ENCODE measurements around the gene DTNB. TPM values are rescaled to one million over a fixed set of nuclear protein-coding genes. Genes with fewer than 3 reads are reported as not detected.
A peak's percentile ranks its signal among the peaks of the same experiment; 100 is the strongest.

Gene DTNB
- total and polyA plus RNA-seq, 2 experiments from 2014 or later = 10.3 to 13.9 TPM

DNA sequence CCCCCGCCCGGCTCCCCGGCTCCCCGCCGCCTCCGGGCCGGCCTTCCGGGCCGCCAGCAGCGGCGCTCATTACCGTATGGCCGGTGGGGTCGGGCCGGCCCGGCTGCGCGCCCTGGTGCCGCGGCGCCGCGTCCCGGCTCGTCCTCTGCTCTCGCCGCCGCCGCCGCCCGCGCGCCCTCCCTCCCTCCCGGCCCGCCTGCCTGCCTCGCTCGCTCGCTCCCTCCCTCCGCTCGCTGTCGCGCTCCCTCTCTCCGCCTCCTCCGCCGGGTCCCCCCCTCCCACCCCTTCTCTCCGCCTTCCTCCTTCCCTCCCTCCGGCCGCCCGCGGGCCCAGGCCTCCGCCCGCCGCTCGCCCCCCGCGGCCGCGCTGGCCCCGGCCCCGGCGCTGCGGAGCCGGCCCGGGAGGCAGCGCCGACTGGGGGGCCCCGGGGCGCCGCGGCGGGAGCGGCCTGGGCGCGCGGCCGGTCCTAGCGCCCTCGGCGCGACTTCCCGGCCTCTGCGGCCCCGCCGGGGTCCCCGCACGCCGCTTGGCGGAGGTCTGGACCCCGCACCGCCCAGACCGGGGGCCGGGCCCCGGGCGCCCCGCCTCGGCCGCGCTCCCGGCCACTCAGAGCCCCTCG is 331.5 kb downstream of the DTNB start, which contains the start of gene DNMT3A:
DNMT3A (minus strand) TSS at position 173 of the 619 bp plus-strand sequence. CDS start 27,941 bp downstream, outside the sequence.
- peak; percentile 85 for DNase-seq (ENCODE audit: low spot score)
- 0% methylated on average over 14 of the region's 100 CpGs for WGBS (ENCODE audit: low lambda C conversion rate, missing lambda C conversion rate)

DNA sequence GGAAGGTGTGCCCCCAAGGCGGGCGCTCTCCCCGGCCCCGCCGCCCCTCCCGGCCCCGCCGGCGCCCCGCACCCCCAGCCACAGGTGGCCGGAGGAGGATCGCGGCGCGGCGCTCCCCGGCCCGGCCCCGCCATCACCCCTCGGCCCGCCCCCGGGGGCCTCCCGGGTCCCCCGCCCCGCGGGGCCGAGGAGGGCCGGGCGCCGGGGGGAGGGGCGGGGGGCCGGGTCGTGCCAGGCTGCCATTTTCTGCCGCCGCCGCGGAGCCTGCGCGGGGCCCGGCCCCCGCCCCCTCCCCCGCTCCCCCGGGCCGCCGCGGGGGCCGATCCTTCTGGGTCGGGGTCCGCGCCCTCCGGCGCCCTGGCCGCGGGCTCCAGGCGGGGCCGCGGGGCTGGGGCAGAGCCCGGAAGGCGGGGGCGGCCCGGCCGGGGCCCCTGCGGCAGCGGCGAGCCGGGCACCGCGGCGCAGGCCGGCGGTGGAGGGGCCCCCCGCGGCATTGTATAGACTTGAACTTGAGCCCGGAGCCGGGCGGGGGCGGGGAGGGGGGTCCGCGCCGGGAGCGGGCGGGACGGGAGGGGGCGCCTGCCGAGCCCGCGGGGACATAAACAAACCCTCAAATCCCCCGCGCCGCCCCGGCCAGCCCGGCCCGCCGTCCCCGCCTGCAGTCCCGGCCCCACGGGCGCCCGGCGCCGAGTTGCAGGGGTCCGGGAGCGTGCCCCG is 332.2 kb downstream of the DTNB start:
- peak; percentile 67 for DNase-seq (ENCODE audit: low spot score)
- H3K4me3 ChIP-seq = peak overlapping the region; percentile 64
- no peaks in the 10 kb centered on the region for H3K27me3 ChIP-seq
- WGBS (ENCODE audit: low lambda C conversion rate, missing lambda C conversion rate) = 0% methylated on average over 5 of the region's 104 CpGs
- TF ChIP-seq EZH2 (IDR thresholded peaks at IDR 0.05; ENCODE audit: borderline replicate concordance) = no peak
- no peak overlapping the region for H2AFZ ChIP-seq
- H3K9me3 ChIP-seq (ENCODE audit: low read depth) = no peaks in the 10 kb centered on the region
- no peaks in the 10 kb centered on the region for H3K36me3 ChIP-seq (replicated peaks; ENCODE audit: insufficient read depth, low read depth)
- peak overlapping the region; percentile 80 for H3K27ac ChIP-seq
- no peaks in the 10 kb centered on the region for H3K9me2 ChIP-seq (replicated peaks; ENCODE audit: insufficient read depth)
- peaks cover 23% of the 10 kb centered on the region for H3K4me1 ChIP-seq (ENCODE audit: insufficient read depth)
- peaks cover 41% of the 10 kb centered on the region for H4K20me1 ChIP-seq (ENCODE audit: insufficient read depth, poor library complexity, severe bottlenecking)
- peaks cover 63% of the 10 kb centered on the region for H3K79me2 ChIP-seq
- H3K4me2 ChIP-seq = peak overlapping the region; percentile 96

More for the DNA sequence above, 331.5 kb downstream of the DTNB start, which contains the start of gene DNMT3A:
- Histone ChIP-seq H3K27ac (peak within 1 kb of the TSS; percentile 83), H2AFZ (peak within 1 kb of the TSS; percentile 63), H4K20me1 (ENCODE audit: insufficient read depth, poor library complexity, severe bottlenecking) (peaks cover 34% of the 10 kb centered on the region), H3K36me3 (replicated peaks; ENCODE audit: insufficient read depth, low read depth) (no peaks in the 10 kb centered on the region), H3K27me3 (no peaks in the 10 kb centered on the region), H3K4me2 (peak within 1 kb of the TSS; percentile 96), H3K79me2 (peaks cover 56% of the 10 kb centered on the region), H3K9me3 (ENCODE audit: low read depth) (no peaks in the 10 kb centered on the region), H3K9me2 (replicated peaks; ENCODE audit: insufficient read depth) (no peaks in the 10 kb centered on the region), H3K4me3 (peak within 1 kb of the TSS; percentile 93), H3K4me1 (ENCODE audit: insufficient read depth) (peaks cover 22% of the 10 kb centered on the region)
- TF ChIP-seq EZH2 (IDR thresholded peaks at IDR 0.05; ENCODE audit: borderline replicate concordance) (no peak), EZH2phosphoT487 (IDR thresholded peaks at IDR 0.05; ENCODE audit: low read depth, severe bottlenecking, unreplicated experiment) (no peak)
- TF ChIP-seq, protein P1, sequence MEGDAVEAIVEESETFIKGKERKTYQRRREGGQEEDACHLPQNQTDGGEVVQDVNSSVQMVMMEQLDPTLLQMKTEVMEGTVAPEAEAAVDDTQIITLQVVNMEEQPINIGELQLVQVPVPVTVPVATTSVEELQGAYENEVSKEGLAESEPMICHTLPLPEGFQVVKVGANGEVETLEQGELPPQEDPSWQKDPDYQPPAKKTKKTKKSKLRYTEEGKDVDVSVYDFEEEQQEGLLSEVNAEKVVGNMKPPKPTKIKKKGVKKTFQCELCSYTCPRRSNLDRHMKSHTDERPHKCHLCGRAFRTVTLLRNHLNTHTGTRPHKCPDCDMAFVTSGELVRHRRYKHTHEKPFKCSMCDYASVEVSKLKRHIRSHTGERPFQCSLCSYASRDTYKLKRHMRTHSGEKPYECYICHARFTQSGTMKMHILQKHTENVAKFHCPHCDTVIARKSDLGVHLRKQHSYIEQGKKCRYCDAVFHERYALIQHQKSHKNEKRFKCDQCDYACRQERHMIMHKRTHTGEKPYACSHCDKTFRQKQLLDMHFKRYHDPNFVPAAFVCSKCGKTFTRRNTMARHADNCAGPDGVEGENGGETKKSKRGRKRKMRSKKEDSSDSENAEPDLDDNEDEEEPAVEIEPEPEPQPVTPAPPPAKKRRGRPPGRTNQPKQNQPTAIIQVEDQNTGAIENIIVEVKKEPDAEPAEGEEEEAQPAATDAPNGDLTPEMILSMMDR (IDR thresholded peaks at IDR 0.05; ENCODE audit: poor library complexity) = no peak

DNA sequence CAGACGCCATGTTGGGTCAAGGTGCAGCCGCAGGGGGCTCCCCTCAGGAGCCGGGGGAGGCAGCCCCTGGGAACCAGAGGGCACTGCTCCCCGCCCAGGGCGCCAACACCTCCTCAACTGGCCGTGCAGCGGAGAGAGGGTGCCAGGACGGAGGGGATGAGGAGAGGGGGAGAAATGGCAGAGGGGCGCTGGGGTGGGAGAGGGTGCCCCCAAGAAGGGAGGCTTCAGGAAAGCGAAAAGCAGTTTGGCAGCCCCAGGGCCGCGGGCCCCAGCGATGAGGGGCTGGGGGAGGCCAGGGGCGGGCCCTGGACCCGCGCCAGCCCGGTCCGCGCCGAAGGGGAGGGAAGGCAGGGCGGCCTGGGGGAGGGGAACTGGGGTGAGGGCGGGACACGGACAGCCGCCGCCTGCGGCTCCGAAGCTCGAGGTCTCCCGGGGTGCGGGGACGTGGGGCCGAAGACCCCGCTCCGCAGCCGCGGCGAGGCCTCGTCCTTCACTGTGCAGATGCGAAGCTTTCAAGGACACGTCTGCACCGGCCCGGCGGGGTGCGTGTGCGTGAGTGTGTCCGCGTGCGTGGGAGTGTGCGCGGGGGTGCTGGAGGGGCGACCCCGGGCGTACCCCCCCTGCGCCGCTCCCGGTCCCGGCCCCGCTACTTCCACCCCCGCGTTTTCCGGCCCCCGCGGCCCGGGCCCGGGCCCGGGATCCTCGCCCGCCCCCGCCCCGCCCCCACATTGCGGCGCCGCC is 333.0 kb downstream of the DTNB start:
- Histone ChIP-seq H3K9me2 (replicated peaks; ENCODE audit: insufficient read depth) (no peaks in the 10 kb centered on the region), H3K4me1 (ENCODE audit: insufficient read depth) (peaks cover 26% of the 10 kb centered on the region), H3K27me3 (no peaks in the 10 kb centered on the region), H3K79me2 (peaks cover 72% of the 10 kb centered on the region), H3K36me3 (replicated peaks; ENCODE audit: insufficient read depth, low read depth) (no peaks in the 10 kb centered on the region), H3K27ac (peak overlapping the region; percentile 80), H3K4me2 (peak overlapping the region; percentile 96), H3K9me3 (ENCODE audit: low read depth) (no peaks in the 10 kb centered on the region), H2AFZ (peak overlapping the region; percentile 26), H4K20me1 (ENCODE audit: insufficient read depth, poor library complexity, severe bottlenecking) (peaks cover 49% of the 10 kb centered on the region), H3K4me3 (peak overlapping the region; percentile 64)
- DNase-seq (ENCODE audit: low spot score) = peak; percentile 69
- 16% methylated on average over 5 of the region's 73 CpGs for WGBS (ENCODE audit: low lambda C conversion rate, missing lambda C conversion rate)
- TF ChIP-seq EZH2 (IDR thresholded peaks at IDR 0.05; ENCODE audit: borderline replicate concordance) (no peak), EZH2phosphoT487 (IDR thresholded peaks at IDR 0.05; ENCODE audit: low read depth, severe bottlenecking, unreplicated experiment) (no peak)
- TF ChIP-seq, protein P1 (IDR thresholded peaks at IDR 0.05; ENCODE audit: poor library complexity) = no peak
